GM21423 (cell line): Measurements from ENCODE around the gene NIFK.
"Not testable (repeated sequence)": the region's sequence is repeated elsewhere in the genome, so short reads cannot be mapped to it uniquely, and the experiment has no call there.

Source experiments
- ATAC-seq: cut with Tn5 transposase; IDR thresholded peaks from one replicate; pipeline ENCODE4 v1.9.1; 2021; ENCODE audit warnings: mild to moderate bottlenecking, moderate library complexity; ENCODE audit not compliant: unreplicated experiment

Gene NIFK

DNA sequence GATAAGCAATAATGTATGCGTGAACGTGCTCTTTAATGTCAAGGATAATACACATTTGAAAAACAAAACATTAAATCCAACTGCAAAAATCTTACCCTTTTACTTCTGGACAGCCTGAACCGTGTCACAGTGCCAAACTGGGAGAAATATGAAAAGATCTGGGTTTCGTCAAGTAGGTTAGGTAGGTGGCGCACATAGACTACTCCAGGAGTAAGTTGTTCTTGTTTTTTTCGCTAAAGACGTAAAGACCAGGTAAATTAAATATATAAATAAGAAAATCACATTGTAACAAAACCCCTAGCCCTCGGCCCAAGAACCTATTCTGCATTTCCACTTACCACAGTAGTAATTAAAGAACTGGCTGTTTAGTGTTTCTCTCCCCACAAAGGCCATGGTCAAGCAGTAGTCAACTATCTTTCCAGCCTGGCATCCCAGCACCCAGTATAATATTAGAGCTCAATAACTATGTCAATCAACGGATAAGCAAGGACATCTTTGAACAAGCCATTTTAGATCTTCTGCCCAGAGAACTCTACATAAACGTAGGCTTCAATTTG lies 1.1 kb downstream of the NIFK start:
- ATAC-seq = no peak

DNA sequence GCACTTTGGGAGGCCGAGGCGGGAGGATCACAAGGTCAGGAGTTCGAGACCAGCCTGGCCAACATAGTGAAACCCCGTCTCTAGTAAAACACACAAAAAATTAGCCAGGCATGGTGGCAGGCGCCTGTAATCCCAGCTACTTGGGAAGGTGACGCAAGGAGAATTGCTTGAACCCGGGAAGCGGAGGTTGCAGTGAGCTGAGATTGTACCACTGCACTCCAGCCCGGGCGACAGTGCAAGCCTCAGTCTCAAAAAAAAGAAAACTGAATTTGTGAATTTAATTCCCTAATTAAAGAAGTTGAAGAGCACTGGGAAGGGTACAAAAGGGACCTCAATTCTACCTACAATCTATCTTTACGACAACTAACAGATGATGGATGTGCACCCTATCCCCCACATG lies 2.1 kb downstream of the NIFK start:
- not testable (repeated sequence) for ATAC-seq

DNA sequence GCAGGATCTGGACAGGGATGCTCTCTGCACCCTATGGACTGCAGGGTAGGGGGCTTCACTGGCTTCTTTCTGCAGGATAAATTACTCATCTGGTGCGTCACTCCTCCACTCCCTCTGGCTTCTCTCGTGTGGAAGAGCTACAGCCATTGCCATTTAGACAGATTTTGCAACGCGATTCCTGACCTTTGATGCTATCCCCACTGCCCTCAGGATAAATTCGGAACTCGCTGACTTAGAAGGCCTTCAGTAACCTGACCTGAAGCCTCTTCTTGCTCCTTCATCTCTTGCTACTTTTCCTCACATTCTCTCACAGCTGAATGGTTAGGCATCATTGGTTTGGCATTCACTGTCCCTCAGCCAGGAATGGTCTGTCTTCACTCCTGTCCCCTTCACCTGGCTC lies 5.3 kb downstream of the NIFK start:
- ATAC-seq = no peak

DNA sequence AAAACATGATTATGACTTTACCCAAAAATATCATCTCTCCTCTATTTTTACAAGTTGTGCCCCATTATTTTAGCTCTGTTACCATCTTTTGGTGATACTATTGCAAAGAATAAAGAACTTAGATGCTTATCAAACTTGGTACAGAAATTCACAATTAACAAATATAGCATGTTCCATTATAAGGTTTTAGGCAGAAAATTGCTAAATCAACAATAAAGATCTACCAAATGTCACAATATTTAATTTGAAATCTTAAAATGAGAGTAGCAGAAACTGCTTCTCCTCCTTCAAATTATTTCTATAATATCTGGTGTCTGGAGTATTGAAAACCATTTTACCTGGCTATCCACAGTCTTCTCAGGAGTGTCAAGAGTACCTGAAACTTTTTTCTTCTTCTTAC lies 8.7 kb downstream of the NIFK start:
- no peak for ATAC-seq

DNA sequence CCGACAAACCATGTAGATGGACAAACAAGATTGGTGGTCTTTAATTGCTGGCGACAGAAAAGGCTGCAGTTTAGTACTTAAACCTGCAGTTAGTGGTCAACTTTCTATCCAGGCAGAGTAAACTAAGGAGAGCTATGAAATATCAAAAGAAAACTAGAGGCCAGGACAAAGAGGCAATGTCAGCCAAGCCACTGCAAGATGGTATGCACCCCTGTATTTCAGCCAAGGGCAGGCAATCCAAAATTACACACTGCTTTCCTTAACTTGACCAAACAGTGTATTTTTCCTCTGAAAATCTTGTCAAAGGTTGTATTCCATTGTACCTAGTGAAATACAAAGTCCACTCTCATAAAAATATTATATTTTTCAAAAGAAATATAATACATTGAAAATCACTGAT lies 9.3 kb downstream of the NIFK start:
- no peak for ATAC-seq

DNA sequence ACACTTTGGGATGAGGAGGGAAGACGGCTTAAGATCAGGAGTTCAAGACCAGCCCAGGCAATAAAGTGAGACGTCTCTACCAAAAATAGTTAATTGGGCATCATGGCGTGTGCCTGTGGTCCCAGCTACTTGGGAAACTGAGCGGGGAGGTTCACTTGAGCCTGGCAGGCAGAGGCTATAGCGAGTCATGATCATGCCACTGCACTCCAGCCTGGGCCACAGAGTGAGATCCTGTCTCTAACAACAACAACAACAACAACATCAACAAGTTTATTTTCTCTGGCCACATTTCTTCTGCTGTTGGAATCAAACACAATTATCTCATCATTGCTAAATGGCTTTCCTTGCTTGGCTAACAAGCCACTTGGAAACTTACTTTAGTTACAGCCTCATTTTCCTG lies 13.4 kb downstream of the NIFK start:
- ATAC-seq = no peak

DNA sequence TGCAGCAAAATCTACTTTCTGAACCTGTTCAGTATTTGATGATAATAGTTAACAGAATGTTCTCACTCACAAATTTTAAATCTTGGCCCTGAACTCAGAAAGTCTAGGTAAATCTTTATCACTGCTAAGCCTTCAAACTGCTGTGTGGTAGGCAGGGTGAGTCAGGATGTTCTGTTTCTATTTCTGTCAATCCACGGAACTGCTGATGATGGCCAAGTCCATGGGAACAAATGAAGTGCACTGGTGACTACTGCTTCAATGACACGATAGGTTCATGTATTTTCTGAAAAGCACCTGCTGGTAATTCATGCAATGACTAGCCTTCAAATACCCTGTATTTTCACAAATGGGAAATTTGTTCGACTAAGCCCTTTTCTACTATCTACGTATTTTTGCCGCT lies 14.2 kb downstream of the NIFK start:
- no peak for ATAC-seq

DNA sequence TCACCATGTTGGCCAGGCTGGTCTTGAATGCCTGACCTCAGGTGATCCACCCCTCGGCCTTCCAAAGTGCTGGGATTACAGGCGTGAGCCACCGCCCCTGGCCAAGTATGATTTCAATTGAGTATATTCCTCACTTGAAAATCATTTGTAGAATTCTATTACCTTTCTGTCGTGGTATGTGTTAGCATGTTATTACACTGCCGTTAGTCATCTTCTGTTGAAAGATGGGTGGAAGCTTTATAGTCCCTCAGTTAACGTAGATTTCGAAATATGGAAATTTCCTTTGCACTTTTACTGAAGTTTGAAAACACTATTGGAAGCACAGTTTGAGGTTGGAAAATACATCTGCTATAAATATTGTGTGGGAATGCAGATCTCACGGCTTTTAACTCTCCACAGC lies 14.7 kb downstream of the NIFK start:
- ATAC-seq = no peak

DNA sequence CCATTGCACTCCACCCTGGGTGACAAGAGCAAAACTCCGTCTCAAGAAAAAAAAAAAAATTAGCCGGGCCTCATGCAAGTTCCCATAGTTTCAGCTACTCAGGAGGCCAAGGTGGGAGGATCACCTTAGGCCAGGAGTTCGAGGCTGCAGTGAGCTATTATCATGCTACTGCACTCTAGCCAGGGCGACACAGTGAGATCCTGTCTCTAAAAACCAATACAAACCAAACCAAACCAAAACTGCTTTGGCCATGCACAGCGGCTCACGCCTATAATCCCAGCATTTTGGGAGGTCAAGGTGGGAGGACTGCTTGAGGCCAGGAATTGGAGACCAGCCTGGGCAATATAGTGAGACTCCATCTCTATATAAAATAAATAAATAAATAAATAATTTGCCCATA lies 19.1 kb downstream of the NIFK start:
- ATAC-seq = no peak

DNA sequence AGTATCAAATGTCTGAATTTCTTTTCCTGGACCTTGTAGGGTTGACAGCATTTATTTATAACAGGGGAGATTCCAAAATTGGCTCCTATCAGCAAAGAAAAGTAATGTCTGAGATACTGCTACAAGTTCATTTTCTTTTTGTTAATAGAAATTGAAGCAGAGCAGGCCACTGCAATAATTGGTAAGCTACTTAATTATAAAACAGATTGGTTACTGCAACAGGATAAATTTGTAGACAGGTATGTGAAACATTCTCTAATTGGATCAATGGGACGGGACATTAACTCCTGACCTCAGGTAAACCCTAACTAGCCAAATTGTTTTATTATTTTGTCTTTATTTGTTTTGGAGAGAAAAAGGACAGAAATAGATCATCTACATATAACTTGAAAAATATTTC lies 20.5 kb downstream of the NIFK start:
- no peak for ATAC-seq

DNA sequence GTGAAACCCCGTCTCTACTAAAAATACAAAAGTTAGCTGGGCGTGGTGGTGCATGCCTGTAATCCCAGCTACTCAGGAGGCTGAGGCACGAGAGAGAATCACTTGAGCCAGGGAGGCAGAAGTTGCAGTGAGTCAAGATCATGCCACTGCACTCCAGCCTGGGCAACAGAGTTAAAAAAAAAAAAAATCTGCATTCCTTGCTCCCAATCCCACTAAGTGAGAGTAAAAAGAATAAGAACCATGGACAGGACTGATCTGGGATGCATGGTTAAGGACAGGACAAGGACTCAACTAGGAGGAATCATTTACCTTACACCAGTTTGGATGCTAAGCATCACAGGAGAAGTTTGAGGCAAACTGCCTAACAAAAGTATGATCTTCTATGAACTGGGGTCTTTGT lies 25.2 kb downstream of the NIFK start:
- not testable (repeated sequence) for ATAC-seq

DNA sequence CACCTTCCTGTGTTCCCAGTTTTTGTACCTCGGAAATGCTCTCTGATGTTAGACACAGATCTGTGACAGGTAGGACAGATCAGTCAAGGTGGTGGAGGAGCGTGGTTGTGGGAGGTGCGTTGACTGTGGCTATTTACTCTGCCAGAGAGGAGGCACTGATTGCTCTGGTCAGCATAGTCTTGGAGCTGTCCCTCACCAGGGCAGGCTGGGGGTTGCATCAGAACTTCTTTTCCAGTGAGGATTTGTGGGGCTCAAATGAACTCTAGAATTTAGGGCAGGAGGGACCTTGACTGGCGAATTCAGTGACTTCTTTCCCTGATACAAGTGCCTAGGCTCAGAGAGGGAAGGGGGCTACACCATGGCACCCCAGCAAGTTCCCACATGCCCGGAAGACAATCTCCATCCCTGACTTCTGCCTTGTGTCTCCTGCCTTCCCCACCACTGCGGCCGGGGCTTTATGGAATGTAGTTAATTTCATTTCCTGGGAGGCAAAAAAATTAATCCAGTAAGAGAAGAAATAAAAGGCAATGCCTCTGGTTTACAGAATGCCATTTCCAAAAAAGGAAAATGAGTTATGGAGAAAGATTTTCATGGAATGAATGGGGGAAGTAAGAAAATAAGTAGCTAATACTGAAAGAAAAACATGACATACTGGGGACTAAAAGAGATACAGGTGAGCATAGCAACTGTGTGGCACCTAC lies 26.1 kb downstream of the NIFK start:
- no peak for ATAC-seq

DNA sequence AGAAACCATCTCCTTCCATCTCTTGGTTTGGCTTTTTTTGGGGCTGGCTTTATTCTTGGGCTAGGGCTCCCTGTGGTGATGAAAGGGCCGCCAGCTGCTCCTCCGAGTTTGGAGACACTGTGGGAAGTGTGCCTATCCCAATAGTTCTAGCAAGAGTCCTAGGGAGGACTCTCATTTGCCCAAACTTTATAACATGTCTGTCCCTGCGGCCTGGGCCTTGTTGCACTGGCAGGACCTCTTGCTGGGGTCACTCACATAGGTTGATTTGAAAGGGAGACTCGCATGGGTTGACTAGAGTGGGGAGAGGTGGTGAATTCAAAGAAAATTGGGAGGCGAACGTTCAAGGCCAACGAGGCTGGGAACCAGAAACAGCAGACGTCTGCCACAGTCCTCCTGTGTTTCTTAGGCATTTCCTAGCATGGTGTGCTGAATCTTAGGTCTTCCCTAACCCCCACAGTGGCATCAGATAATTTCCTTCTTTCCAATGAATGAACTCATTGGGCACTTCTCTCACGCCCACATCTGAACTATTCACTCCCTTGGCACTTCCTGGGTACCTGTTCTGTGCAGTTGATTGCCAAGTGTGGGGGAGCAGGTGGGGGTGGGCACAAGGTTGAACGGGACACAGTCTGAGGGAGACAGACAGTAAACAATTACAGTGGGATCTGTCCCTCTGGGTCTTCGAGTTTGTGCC lies 26.8 kb downstream of the NIFK start:
- ATAC-seq = no peak

DNA sequence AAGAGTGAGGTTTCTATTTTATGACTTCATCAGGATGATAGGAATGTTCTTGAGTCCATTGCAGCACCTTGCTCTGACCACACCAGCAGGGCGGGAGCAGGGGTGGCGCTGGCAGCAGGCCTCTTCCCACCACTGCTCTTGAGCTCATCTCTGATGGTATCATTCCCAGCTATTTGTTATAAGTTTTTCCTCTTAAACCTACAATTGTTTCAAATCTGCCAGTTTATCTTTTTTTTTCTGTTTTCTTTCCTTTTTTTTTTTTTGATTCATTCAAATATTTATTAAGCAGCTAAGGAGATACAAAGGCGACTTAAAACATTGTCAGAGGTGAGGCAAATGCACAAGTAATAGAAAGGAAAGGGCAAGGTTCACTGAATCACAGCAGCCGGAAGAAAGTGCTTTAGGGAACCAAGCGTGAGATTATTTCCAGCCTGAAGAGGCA lies 28.7 kb downstream of the NIFK start:
- ATAC-seq = no peak

DNA sequence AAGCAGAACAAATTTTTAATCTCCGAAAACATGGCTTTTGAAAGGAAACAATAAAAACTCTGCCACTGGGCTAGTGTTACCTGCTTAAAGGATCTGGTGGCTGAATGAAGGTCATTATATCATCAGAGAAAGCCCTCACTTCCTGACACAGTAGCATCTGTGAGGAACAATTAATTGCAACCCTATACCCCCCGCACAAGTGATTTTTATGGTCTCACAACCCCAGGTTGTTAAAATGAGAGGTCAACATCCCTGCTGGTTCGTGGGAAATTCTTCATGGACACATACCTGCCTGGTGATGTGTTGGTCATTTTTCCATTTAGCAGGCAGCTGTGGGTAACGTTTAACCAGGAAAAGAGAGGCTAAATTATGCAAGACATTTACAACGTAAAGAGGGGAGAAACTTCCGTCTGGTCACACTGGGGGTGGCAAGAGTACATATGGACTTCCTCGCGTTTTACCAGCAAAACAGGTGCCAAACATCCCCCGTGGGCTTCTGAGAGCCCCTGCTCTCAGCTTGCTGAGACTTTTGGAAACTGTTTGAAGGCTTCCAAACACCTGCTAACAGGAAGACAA lies 29.2 kb downstream of the NIFK start:
- ATAC-seq = no peak

DNA sequence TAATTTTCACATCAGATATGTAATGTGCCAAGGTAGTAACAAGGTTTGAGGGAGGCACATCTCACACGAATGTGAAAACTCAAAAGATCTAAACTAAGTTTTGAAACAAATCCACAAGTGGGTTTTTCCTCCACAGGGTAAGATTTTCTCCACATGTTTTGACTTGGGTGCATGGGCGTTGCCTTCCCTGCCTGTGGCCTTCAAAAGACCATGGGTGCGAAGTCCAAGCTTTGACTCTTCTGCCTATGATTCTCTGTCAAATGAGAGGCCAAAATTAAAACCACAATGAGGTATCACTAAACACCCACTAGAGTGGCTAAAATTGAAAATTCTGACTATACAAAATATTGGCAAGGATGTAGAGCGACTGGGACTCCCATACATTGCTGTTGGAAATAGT lies 30.7 kb downstream of the NIFK start:
- no peak for ATAC-seq

DNA sequence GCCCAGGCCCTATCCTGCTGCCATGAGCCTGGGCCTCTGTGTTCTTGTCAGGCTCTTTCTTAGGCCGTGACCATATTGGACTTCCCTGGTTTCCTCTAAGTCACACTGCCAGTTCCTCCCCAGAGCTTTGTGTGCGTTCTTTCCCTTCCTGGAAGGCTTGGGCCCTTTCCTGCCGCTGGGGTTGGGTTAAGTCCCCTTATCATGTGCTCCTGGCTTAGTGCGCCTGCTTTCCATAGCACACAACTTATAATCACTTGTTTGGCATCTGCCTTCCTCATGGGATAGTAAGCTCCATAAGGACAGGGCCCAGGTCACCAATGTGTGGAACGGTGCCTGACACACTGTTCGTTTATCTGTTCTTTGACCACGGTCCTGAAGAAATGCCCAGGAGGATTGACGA lies 31.3 kb downstream of the NIFK start:
- ATAC-seq = no peak

DNA sequence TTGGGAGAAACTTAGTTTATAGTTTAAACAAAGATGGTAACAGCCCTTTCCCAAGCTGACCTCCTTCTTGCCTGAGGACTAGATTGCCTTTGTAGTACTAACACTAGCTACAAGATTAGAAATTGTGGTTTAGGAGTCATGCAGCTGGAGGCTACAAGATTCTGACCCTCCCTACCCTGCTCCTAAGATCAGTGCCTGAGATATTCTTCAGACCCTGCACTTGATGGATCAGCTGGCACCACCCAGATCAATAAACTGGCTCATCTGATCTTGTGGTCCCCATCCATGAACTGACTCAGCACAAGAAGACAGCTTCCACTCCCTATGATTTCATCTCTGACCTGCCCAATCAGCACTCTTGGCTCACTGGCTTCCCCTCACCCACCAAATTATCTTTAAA lies 34.9 kb downstream of the NIFK start:
- ATAC-seq = not testable (repeated sequence)

DNA sequence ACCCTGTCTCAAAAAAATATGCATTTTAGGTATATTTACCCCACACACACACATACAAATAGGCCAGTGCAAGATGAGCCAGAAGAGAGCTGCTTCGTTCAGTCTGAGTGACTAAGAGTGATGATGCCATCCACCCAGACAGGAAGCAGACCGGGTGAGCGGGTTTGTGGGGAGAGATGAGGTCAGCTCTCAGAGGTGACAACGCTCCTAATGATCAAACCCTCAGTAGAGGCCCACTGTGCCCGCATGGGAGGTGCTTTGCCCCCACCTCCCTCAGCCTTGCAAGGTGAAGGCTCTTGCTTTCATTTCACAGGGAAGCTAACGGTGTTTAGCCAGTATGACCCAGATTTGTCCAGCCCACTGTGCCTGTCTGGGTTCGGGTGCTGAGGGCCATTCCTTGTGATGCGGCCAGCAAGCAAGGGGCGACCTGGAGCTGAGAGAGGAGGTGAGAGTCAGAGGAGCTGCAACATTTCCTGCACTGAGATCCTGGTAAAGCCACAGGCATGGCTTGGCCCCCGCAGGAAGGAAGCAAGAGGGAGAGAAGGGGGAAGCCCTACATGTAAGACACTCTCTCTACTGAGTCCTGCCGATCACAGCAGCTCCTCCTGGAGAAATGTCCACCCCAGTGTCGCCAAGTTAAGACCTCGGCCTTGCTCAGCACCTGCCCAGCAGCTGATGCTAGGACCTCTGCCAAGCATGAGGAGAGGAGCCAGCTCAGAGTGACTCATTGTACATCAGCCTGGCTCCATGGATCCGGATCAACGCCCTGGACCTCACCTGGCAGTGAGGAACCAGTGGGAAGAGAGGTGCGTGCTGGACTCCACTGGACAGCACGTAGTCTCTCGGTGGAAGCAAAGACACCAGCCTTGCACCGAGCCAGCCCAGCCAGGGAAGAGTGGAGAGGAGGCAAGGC lies 37.0 kb downstream of the NIFK start:
- ATAC-seq = peak; percentile 97

DNA sequence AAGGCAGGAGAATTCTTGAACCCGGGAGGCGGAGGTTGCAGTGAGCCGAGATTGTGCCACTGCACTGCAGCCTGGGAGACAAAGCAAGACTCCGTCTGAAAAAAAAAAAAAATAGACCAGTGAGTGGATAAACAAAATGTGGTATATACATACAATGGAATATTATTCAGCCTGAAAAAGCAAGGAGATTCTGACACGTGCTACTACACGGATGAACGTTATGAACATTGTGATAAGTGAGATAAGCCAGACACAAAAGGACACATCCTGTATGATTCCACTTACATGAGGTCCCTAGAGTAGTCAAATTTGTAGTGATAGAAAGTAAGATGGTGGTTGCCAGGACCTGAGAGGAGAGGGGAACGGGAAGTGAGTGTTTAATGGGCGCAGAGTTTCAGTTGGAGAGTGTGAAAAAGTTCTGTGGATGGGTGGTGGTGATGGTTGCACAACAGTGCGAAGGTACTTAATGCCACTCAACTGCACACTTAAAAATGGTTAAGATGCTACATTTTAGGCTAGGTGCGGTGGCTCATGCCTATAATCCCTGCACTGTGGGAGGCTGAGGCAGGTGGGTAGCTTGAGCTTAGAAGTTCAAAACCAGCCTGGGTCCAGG lies 38.3 kb downstream of the NIFK start:
- ATAC-seq = no peak
